HG03571 (cell line): ENCODE data around the gene TNK1.

Source experiments
- ATAC-seq: cut with Tn5 transposase; IDR thresholded peaks from one replicate; pipeline ENCODE4 v1.9.1; 2021; ENCODE audit not compliant: unreplicated experiment

Gene TNK1

DNA sequence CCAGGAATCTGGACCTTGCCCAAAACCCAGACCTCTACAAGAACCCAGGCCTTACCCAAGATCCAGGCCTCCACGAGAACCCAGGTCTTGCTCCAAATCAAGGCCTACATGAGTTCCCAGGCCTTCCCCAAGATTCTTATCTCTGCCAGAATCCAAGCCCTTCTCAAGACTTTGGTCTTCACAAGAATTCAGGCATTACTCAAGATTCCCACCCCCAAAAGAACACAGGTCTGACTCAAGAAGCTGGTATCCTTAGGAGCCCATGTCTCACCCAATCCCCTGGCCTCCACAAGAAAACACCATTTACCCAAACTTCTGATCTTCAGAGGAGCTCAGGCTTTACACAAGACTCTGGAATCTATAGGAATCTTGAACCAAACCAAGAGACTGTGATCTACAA, 50.3 kb downstream of the TNK1 start:
- no peak for ATAC-seq

DNA sequence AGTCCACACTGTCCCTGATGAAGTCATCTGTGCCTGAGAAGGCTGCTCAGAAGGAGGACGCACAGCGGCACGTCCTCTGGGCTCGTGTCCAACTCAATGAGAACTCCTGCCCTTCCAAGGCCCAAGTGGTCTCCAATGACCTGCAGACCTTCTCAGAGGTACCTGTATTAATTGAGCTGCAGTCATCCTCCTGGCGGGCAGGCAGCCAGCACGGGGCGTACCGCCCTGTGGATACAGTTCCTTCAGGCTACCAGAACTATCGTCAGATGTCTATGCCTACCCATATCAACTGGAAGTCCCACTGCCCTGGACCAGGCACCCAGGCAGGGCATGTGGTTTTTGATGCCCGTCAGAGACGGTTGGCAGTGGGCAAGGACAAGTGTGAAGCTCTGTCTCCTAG, 51.4 kb downstream of the TNK1 start:
- no peak for ATAC-seq

DNA sequence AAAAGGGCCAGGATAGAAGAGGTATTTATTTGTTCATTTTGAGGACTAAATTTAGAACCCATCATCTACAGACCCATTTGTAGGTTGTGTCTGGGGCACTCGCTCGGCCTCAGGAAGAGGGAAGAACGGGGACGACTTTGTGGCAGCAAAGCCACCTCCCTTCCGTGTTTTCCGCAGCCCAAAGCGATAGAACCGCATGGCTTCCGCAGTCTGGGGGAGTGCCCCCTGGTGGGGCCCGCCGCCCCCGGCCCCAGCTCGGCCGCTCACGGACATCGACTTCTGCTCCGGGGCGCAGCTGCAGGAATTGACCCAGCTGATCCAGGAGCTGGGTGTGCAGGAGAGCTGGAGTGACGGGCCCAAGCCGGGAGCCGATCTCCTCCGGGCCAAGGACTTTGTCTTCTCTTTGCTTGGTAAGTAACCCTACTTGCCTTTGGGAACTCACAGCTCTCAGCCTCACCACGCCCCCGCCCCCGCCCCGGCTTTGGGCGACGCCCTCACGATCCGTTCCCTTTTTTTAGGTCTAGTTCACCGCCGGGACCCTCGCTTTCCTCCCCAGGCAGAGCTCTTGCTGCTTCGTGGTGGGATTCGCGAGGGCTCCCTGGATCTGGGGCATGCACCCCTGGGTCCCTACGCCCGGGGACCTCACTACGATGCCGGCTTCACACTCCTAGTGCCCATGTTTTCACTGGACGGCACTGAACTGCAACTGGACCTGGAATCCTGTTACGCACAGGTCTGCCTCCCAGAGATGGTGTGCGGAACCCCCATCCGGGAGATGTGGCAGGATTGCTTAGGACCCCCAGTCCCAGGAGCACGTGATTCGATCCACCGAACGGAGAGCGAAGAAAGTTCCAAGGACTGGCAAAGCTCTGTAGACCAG, 55.0 kb downstream of the TNK1 start:
- peak; percentile 17 for ATAC-seq

DNA sequence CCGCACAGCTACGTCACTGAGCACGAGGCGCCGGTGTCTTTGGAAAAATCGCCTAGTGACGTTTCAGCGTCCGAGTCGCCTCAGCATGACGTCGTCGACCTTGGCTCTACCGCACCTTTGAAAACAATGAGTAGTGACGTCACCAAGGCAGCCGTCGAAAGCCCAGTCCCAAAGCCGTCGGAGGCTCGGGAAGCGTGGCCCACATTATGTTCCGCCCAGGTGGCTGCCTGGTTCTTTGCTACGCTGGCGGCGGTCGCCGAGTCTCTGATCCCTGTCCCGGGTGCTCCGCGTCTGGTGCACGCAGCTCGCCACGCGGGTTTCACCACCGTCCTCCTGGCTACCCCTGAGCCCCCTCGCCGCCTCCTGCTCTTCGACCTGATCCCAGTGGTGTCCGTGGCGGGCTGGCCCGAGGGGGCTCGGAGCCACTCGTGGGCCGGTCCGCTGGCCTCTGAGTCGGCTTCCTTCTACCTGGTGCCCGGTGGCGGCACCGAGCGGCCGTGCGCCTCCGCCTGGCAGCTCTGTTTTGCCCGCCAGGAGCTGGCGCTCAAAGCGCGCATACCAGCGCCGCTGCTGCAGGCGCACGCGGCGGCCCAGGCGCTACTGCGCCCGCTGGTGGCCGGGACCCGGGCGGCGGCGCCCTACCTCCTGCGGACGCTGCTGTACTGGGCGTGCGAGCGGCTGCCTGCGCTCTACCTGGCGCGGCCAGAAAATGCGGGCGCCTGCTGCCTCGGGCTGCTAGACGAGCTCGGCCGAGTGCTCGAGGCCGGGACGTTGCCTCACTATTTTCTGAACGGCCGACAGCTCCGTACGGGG, 55.9 kb downstream of the TNK1 start:
- no peak for ATAC-seq

DNA sequence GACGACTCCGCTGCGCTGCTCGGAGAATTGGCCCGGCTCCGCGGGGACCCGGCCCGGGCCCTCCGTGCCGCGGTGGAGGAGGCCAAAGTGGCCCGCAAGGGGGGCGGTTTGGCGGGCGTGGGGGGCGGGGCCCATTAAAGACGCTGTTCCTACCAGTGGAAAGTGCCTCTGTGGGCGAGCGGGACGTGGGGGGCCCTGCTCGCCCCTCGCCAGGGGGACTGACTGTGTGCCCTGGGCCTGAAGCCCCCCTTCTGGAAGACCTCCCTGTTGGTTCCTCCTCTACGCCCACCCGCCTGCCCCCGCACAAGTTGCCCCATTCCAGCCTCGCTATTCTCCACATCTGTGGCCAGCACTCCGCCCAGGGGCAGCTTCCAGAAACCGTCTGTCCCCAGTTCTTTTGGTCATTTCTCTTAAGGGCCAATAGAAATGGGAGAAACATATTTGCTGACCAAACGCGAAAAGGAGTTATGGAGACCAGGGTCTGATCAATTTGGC, 56.5 kb downstream of the TNK1 start:
- ATAC-seq = no peak

DNA sequence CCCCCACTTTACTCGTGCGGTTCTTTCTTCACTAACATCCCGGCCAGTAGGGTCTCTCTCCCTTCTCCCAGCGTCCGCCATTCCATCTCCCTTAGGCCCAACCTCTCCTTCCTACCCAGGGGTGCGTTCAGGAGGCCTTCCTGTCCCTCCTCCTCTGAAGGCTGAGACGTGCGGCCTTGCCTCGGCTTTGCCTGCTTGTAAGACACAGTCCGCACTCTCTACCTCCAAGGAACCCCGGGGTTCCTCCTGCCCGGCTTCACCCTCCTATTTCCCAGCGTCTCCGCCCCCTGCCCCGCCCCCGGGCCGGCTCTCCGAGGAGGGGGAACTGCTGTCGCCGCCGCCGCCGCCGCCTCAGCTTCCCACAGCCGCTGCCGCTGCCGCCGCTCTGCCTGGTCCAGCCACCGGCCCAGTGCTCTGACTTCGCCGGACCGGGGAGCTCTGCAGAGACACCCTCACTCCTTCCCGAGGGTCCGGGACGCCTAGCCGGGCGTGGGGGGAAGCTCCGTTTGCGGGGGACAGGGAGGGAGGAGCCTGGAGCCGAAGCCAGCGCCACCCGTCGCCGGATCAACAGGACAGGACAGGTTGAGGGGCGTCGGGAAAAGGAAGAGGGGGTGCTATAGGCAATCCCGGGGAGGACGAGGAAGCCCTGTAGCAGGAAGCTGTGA, 57.2 kb downstream of the TNK1 start:
- no peak for ATAC-seq

DNA sequence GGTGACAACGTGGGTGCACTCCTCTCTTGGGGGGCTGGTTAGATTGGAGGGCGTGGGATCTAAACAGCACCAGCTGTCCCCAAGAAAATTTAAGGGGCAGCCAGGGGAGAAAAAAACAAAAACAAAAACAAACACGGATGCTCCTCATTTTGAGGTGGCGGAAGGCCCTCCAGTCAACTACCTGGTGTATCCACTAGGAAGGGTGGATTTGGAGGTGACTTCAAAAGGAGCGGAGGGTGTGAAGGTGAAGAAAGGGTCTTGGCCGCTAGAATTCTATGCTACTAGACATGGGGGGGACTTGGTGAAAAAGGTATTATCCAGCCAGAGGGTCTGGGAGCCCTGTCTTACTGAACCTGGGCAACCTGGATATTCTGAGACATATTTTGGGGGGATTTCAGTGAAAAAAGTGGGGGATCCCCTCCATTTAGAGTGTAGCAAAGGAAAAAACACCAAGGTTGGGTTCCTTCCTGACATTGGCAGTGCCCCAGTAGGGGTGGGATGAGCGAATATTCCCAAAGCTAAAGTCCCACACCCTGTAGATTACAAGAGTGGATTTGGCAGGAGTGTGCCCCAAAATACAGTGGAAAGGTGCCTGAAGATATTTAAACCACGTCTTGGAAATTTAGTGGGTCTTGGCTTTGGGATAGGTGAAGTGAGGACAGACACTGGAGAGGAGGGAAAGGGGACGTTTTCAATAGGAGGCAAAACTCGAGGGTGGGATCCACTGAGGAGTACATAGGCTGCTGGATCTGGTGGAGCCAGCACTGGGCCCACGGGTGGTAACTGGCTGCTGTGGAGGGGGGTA, 58.0 kb downstream of the TNK1 start:
- ATAC-seq = no peak
